GM12873 (cell line): ENCODE data around the gene S100A1.

ENCODE experiments used
- CTCF ChIP-seq: IDR thresholded peaks from 2 replicates; pipeline ENCODE4 v1.5.1; 2012; ENCODE audit warnings: low read depth, mild to moderate bottlenecking, moderate library complexity, low read length, control low read depth; ENCODE audit not compliant: insufficient read depth; ENCODE audit errors: missing control alignments

S100A1 gene

GRCh38 chr1:153643816-153644215 lies 15.6 kb downstream of the S100A1 start:
- TF ChIP-seq CTCF = no peak

GRCh38 chr1:153646672-153647345 lies 18.6 kb downstream of the S100A1 start:
- TF ChIP-seq CTCF = no peak

GRCh38 chr1:153647346-153647714 lies 19.1 kb downstream of the S100A1 start:
- no peak for TF ChIP-seq CTCF

- TF ChIP-seq CTCF = no peak
Observed at GRCh38 chr1:153648000-153648643, 19.9 kb downstream of the S100A1 start.

GRCh38 chr1:153649137-153649862 lies 21.1 kb downstream of the S100A1 start:
- no peak for TF ChIP-seq CTCF

GRCh38 chr1:153649863-153650235 lies 21.6 kb downstream of the S100A1 start:
- TF ChIP-seq CTCF = no peak

GRCh38 chr1:153651771-153652170 lies 23.5 kb downstream of the S100A1 start:
- no peak for TF ChIP-seq CTCF
